ENCODE measurements around the gene USP12.

GRCh38 chr13:27158335-27158734, 13.3 kb downstream of the USP12 start:
- TF ChIP-seq EZH2 (IDR thresholded peaks at IDR 0.05; ENCODE audit: borderline replicate concordance, low read length) (no peak), CTCF (IDR thresholded peaks at IDR 0.05; ENCODE audit: low read length) (no peak)
